IPS-NIHi11 (cell line): Measurements from ENCODE around the gene CEP250.
"Not testable (repeated sequence)": the region's sequence is repeated elsewhere in the genome, so short reads cannot be mapped to it uniquely, and the experiment has no call there.

Source experiments
- DNase-seq: peaks from one replicate; pipeline ENCODE4 v3.0.0; 2012; ENCODE audit warnings: mixed read lengths, low spot score

CEP250 gene

GRCh38 chr20:35454881-35455609 is at the start of gene CEP250:
Gene CEP250, plus strand, starts transcription at chr20:35455598. Its CDS starts 6,770 bp downstream, at chr20:35462368.
- DNase-seq = peak; percentile 93

- DNase-seq = no peak
Measured at GRCh38 chr20:35405775-35406174, 49.6 kb upstream of the CEP250 start.

DNA sequence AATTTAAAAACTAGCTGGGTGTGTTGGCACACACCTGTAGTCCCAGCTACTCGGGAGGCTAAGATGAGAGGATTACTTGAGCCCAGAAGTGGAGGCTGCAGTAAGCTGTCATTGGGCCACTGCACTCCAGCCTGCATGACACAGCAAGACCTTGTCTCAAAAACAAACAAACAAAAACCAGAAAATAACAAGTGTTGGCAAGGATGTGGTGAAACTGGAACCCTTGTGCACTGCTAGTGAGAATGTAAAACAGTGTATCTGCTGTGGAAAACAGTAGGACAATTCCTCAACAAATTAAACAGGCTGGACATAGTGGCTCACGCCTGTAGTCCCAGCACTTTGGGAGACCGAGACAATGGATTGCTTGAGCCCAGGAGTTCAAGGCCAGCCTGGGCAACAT is 47.1 kb upstream of the CEP250 start:
- DNase-seq = no peak

DNA sequence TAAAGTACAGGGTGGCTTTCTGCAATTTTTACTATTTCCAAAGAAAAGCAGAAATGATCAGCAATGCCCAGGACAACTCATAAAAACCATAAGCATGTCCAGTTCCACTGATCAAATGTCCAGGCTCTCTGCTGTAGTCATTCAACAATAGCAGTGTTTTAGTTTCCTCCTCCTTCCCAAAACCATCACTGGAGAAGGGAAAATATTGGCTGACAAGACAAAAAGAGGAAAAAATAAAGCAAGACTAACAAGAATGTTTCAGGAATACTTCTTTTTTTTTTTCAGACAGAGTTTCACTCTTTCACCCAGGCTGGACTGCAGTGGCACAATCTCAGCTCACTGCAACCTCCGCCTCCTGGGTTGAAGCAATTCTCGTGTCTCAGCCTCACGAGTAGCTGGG is 45.9 kb upstream of the CEP250 start:
- DNase-seq = no peak

- DNase-seq = no peak
Measured at GRCh38 chr20:35410613-35411012, 44.8 kb upstream of the CEP250 start.

- no peak for DNase-seq
Measured at GRCh38 chr20:35421322-35421721, 34.1 kb upstream of the CEP250 start.

GRCh38 chr20:35431621-35432429 is 23.6 kb upstream of the CEP250 start:
- DNase-seq = no peak

- DNase-seq = no peak
Measured at GRCh38 chr20:35432430-35432735, 23.0 kb upstream of the CEP250 start.

GRCh38 chr20:35433337-35433736 is 22.1 kb upstream of the CEP250 start:
- no peak for DNase-seq

DNA sequence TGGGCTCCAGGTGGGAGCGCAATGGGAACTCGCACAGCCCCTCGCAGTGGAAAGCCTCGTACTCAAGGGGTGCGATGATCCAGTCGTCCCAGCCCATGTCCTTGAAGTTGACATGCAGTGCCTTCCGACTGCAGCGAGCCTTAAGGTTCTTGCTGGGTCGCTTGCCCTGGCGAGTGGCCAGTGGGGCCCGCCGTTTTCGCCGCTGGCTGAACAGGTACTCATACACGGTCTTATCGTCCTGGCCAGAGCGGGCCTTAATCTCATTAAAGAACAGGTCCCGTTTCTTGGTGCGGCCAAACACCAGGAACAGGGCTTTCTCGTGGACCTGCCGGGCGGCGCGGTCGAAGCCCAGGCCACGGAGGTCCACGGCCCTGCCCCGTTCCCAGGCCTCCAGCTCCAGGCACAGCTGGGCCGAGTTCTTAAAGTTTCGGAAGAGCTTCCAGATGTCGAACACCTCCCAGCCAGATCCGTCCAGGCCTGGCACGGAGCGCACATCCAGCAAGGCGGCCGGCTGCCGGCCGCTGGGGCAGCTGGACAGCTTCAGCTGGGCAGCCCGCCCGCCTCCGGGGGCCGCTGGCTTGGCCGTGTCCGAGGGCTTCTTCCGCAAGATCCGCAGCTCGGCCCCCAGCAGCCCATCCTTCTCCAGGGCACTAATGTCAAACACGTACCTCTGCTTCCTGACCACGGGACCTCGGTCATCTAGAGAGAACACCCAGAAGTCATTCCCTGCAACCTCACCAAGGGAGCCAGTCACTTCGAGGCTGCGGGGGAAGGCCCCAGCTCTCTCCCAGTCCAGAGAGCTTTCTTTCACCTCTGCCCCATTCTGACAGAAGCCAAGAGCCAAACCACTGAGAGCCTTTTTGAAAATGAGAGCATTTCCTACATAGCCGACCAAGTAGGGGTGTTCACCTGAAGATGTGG is 21.1 kb upstream of the CEP250 start:
- no peak for DNase-seq

- peak; percentile 59 for DNase-seq
Measured at GRCh38 chr20:35436177-35436573, 19.2 kb upstream of the CEP250 start.

DNA sequence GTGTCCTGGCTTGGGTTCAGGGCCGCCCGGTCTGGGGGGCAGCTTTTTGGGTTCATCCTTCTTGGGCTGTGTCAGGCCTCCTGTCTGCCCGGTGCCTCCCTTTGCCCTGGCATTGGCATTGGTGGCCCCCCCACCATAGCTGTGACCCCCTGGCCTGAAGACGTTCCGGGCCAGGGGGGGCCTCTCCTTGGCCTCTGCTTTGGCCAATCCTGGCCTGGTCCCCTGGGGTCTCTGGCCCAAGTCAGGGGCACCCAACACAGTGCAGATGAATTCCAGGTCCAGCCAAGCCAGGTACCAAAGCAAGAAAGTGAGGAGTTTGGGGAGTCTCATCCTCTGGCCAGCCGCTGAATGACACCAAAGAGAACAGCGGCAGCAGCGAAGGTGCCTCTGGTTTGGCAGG is 17.8 kb upstream of the CEP250 start:
- no peak for DNase-seq

- no peak for DNase-seq
Measured at GRCh38 chr20:35443003-35443402, 12.4 kb upstream of the CEP250 start.

DNA sequence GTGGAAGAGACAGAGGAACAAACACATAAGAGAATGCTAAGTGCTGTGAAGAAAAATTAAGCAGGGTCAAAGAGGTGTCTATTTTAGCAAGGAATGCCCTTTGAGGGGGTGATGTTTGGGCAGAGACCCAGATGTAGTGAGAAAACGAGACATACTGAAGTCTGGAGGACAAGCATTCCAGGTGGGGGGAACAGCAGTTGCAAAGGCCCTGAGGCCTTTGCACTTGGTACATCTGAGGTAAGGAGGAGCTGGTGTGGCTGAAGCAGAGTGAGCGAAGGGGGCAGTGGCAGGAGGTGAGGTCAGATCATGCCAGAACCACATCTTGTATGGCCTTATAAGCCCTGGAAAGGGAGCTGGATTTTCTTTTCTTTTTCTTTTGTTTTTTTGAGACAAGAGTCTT is 11.2 kb upstream of the CEP250 start:
- no peak for DNase-seq

DNA sequence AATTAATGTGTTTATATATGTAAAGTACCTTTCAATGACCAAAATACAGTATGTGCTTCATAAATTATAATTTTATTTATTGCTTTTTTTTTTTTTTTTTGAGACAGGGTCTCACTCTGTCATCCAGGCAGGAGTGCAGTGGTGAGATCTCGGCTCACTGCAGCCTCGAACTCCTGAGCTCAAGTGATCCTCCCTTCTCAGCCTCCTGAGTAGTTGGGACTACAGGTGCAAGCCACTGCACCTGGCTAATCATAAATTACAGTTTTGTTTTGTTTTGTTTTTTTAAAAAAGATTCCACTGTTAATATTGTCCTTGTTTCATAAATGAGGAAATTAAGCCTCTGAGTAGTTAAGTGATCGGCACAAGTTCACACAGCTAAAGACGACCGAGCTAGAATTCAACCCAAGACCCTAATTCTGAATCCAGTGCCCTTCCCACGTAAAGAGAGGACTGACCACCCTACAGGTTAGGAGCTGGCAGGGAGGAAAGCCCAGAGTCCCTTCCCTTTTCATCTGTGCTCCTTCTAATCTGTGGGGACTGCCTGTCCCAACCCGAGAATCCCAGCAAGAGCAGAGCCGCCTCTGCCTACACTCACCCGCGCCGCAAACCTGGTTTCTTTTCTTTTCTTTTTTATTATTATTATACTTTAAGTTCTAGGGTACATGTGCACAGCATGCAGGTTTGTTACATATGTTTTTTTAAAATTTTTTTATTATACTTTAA is 8.9 kb upstream of the CEP250 start:
- no peak for DNase-seq

DNA sequence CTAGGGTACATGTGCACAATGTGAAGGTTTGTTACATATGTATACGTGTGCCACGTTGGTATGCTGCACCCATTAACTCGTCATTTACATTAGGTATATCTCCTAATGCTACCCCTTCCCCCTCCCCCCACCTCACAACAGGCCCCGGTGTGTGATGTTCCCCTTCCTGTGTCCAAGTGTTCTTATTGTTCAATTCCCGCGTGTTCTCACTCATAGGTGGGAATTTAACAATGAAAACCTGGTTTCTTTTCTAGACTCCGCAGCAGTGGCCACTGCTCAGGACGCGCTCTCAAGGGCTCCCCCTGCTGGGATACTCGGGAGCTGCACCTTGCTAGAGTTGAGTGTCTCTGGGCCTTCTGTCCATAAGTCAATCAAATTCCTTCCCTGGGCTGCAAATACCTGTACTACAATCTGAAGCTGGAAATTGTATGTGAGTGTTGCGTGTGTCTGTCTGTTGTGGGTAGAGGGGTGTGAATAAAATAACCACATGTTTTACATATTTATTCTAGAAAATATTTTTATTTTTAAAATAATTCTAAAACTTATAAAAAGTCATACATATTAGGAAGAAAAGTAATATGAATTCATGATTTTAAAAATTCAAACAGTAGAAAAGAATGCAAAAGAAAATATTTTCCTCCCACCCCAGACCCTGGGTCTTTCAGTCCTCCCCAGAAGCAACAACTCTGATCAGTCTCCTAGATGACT is 8.2 kb upstream of the CEP250 start:
- peak; percentile 85 for DNase-seq

DNA sequence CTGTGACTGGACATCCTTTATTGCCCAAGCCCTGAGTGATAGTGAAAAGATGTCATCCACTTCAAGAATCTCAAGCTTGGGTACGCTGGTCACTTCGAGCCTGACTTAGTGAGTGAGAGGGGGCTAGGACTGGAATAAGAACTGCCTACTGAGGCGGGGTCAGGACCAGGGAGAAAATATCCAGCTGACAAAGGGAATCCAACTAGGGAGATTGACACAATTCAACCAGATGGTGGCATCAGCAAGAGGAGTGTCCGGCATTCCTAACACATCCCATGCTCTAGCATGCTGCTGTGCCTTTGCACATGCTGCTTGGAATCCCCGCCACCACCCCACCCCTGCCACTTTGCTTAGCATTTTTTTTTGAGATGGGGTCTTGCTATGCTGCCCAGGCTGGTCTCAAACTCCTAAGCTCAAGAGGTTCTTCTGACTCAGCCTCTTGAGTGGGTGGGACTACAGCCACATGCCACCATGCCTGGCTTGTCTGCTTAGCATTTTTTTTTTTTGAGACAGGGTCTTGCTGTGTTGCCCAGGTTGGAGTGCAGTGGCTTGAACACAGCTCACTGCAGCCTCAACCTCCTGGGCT is 6.5 kb upstream of the CEP250 start:
- DNase-seq = no peak

- DNase-seq = not testable (repeated sequence)
Measured at GRCh38 chr20:35449855-35450254, 5.5 kb upstream of the CEP250 start.

GRCh38 chr20:35451295-35451694 is 4.1 kb upstream of the CEP250 start:
- no peak for DNase-seq

- DNase-seq = no peak
Measured at GRCh38 chr20:35453647-35454046, 1.8 kb upstream of the CEP250 start.

DNA sequence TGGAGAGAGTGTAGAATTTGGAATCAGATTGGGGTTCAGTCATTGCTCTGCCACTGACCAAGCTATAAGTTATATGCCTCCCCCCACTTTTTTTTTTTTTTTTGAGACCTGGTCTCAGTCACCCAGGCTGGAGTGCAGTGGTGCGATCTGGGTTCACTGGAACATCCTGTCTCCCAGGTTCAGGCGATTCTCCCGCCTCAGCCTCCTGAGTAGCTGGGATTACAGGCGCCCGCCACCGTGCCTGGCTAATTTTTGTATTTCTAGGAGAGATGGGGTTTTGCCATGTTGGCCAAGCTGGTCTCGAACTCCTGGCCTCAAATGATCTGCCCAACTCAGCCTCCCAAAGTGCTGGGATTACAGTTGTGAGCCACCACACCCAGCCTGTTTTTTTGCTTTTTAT is 1.3 kb downstream of the CEP250 start:
- not testable (repeated sequence) for DNase-seq
